Neuronal stem cell (in vitro differentiated cells): ENCODE measurements around the gene MECP2.

Source experiments
- DNase-seq: peaks from one replicate; pipeline ENCODE4 v3.0.0-alpha.2; 2013; ENCODE audit warnings: low spot score
- H2AFZ ChIP-seq: one replicate; pipeline ENCODE4 v1.6.1; 2013; ENCODE audit warnings: mild to moderate bottlenecking, low read length, inconsistent platforms
- H2AK5ac ChIP-seq: 2 replicates; pipeline ENCODE4 v1.6.1; 2013; ENCODE audit warnings: low read depth, mild to moderate bottlenecking, inconsistent platforms, low read length, moderate library complexity, mixed read lengths
- H2BK120ac ChIP-seq: 2 replicates; pipeline ENCODE4 v1.6.1; 2013; ENCODE audit warnings: low read depth, mild to moderate bottlenecking, inconsistent platforms, low read length, moderate library complexity, mixed read lengths
- H2BK12ac ChIP-seq: one replicate; pipeline ENCODE4 v1.6.1; 2013; ENCODE audit warnings: low read length, inconsistent platforms
- H2BK15ac ChIP-seq: 2 replicates; pipeline ENCODE4 v1.6.1; 2013; ENCODE audit warnings: mild to moderate bottlenecking, low read length, inconsistent platforms, mixed read lengths
- H2BK5ac ChIP-seq: one replicate; pipeline ENCODE4 v1.6.1; 2013; ENCODE audit warnings: inconsistent platforms, mild to moderate bottlenecking, low read length, moderate library complexity
- H3K14ac ChIP-seq: one replicate; pipeline ENCODE4 v1.6.1; 2013; ENCODE audit warnings: low read length, inconsistent platforms
- H3K18ac ChIP-seq: 2 replicates; pipeline ENCODE4 v1.6.1; 2013; ENCODE audit warnings: low read length, inconsistent platforms
- H3K23ac ChIP-seq: 2 replicates; pipeline ENCODE4 v1.6.1; 2013; ENCODE audit warnings: low read depth, mild to moderate bottlenecking, mixed read lengths, low read length, inconsistent platforms; ENCODE audit not compliant: poor library complexity
- H3K27ac ChIP-seq: replicated peaks from 3 replicates; pipeline ENCODE4 v1.5.1; 2013; ENCODE audit warnings: low read length, inconsistent platforms
- H3K27me3 ChIP-seq, 3 experiments: 2 replicates each; pipeline ENCODE4 v1.6.1; 2013; ENCODE audit warnings: low read length in 3 of 3, mild to moderate bottlenecking in 2 of 3, inconsistent platforms in 1 of 3, low read depth in 1 of 3, mixed read lengths in 1 of 3, moderate library complexity in 1 of 3; ENCODE audit not compliant: control insufficient read depth in 3 of 3, insufficient read depth in 3 of 3
- H3K36me3 ChIP-seq, 2 donors: replicated peaks in 1 of 2; 2 replicates each; pipeline ENCODE4 v1.6.1; 2013; ENCODE audit warnings: low read length in 2 of 2; ENCODE audit not compliant: control insufficient read depth in 2 of 2, insufficient read depth in 2 of 2
- H3K4ac ChIP-seq: 2 replicates; pipeline ENCODE4 v1.6.1; 2013; ENCODE audit warnings: inconsistent platforms, mild to moderate bottlenecking, low read length, moderate library complexity
- H3K4me1 ChIP-seq, 2 donors: 1 replicate in 1 of 2; 2 replicates in 1 of 2; pipeline ENCODE4 v1.6.1; 2013; ENCODE audit warnings: low read length in 2 of 2, low read depth in 1 of 2; ENCODE audit not compliant: control insufficient read depth in 2 of 2, insufficient read depth in 1 of 2
- H3K4me2 ChIP-seq: one replicate; pipeline ENCODE4 v1.6.1; 2013; ENCODE audit warnings: mild to moderate bottlenecking, low read length, inconsistent platforms; ENCODE audit not compliant: insufficient read depth, poor library complexity, severe bottlenecking
- H3K4me3 ChIP-seq, 2 donors: 2 replicates each; pipeline ENCODE4 v1.5.1; 2013; ENCODE audit warnings: low read length in 2 of 2, mild to moderate bottlenecking in 2 of 2, inconsistent platforms in 1 of 2, moderate library complexity in 1 of 2
- H3K79me1 ChIP-seq: one replicate; pipeline ENCODE4 v1.6.1; 2013; ENCODE audit warnings: low read depth, mild to moderate bottlenecking, inconsistent platforms, low read length, moderate library complexity
- H3K9ac ChIP-seq: one replicate; pipeline ENCODE4 v1.6.1; 2013; ENCODE audit warnings: mild to moderate bottlenecking, low read depth, low read length, inconsistent platforms; ENCODE audit not compliant: poor library complexity
- H3K9me3 ChIP-seq, 2 donors: replicated peaks in 1 of 2; 2 replicates each; pipeline versions ENCODE3 to v1.6.1; 2013; ENCODE audit warnings: low read length in 2 of 2, mild to moderate bottlenecking in 2 of 2, inconsistent platforms in 1 of 2, low read depth in 1 of 2, mixed read lengths in 1 of 2, moderate library complexity in 1 of 2; ENCODE audit not compliant: control insufficient read depth in 2 of 2, insufficient read depth in 1 of 2
- H4K8ac ChIP-seq: one replicate; pipeline ENCODE4 v1.6.1; 2013; ENCODE audit warnings: low read depth, mild to moderate bottlenecking, inconsistent platforms, low read length, moderate library complexity
- H4K91ac ChIP-seq: one replicate; pipeline ENCODE4 v1.6.1; 2013; ENCODE audit warnings: low read length, low read depth, mild to moderate bottlenecking, inconsistent platforms; ENCODE audit not compliant: poor library complexity
- WGBS, 2 donors: extraction: QIAGEN DNeasy Blood & Tissue Kit; methylation state at CpG; one replicate each; pipeline ENCODE4 v1.1.7; 2013; ENCODE audit warnings: missing lambda C conversion rate in 2 of 2, mixed read lengths in 1 of 2; ENCODE audit not compliant: insufficient read length in 2 of 2, insufficient replicate concordance in 1 of 2; ENCODE audit errors: extremely low coverage in 2 of 2; 5-methylcytosine and 5-hydroxymethylcytosine counted together

Gene MECP2

GRCh38 chrX:154126101-154126500 is 28.6 kb upstream of the MECP2 start:
- Histone ChIP-seq H2BK120ac (no peak overlapping the region), H3K9ac (no peak overlapping the region), H3K4ac (no peak overlapping the region), H3K23ac (no peak overlapping the region), H3K4me2 (no peak overlapping the region), H2BK12ac (no peak overlapping the region), H2AK5ac (no peak overlapping the region), H2AFZ (no peak overlapping the region), H3K79me1 (no peaks in the 10 kb centered on the region), H3K9me3 (no peaks in the 10 kb centered on the region), H3K27ac (no peak overlapping the region), H2BK15ac (no peak overlapping the region), H3K4me3 (no peak overlapping the region), H4K91ac (no peak overlapping the region), H3K18ac (peak overlapping the region; percentile 48), H4K8ac (no peak overlapping the region), H3K27me3 (no peaks in the 10 kb centered on the region), H3K4me1 (no peaks in the 10 kb centered on the region), H3K14ac (peak overlapping the region; percentile 38), H2BK5ac (no peak overlapping the region), H3K36me3 (no peaks in the 10 kb centered on the region)
- DNase-seq, result no peak
- WGBS, 2 donors, result no CpG with 5 or more reads among the region's 11 CpGs

- Histone ChIP-seq H2BK15ac (no peak overlapping the region), H2AFZ (peak overlapping the region; percentile 59), H3K4me2 (no peak overlapping the region), H3K14ac (no peak overlapping the region), H3K27me3 (no peaks in the 10 kb centered on the region), H2BK12ac (no peak overlapping the region), H3K36me3 (no peaks in the 10 kb centered on the region), H3K79me1 (no peaks in the 10 kb centered on the region), H3K18ac (no peak overlapping the region), H2BK5ac (no peak overlapping the region), H2BK120ac (no peak overlapping the region), H3K4me1 (no peaks in the 10 kb centered on the region), H4K8ac (no peak overlapping the region), H3K4ac (no peak overlapping the region), H3K4me3 (no peak overlapping the region), H3K23ac (no peak overlapping the region), H2AK5ac (no peak overlapping the region), H4K91ac (peak overlapping the region; percentile 30), H3K27ac (no peak overlapping the region), H3K9ac (no peak overlapping the region), H3K9me3 (no peaks in the 10 kb centered on the region)
- DNase-seq, result no peak
- WGBS, 2 donors, result no CpG with 5 or more reads among the region's 30 CpGs
These were observed 28.0 kb upstream of the MECP2 start for GRCh38 chrX:154125391-154126040.

- no peaks in the 10 kb centered on the region for H3K79me1 ChIP-seq
- H2AK5ac ChIP-seq, result no peak overlapping the region
- H2BK5ac ChIP-seq, result no peak overlapping the region
- H3K27ac ChIP-seq, result no peak overlapping the region
- no peak overlapping the region for H3K23ac ChIP-seq
- H2AFZ ChIP-seq, result no peak overlapping the region
- no peaks in the 10 kb centered on the region for H3K4me1 ChIP-seq
- no peak overlapping the region for H3K14ac ChIP-seq
- DNase-seq, result no peak
- no peak overlapping the region for H4K91ac ChIP-seq
- H3K36me3 ChIP-seq, result no peaks in the 10 kb centered on the region
- no peaks in the 10 kb centered on the region for H3K27me3 ChIP-seq
- no peak overlapping the region for H4K8ac ChIP-seq
- no peak overlapping the region for H3K9ac ChIP-seq
- H2BK15ac ChIP-seq, result no peak overlapping the region
- no peak overlapping the region for H3K4ac ChIP-seq
- no CpG with 5 or more reads among the region's 22 CpGs for WGBS, 2 donors
- no peak overlapping the region for H3K4me2 ChIP-seq
- H3K18ac ChIP-seq, result no peak overlapping the region
- H2BK120ac ChIP-seq, result no peak overlapping the region
- H3K4me3 ChIP-seq, result no peak overlapping the region
- H2BK12ac ChIP-seq, result no peak overlapping the region
- no peaks in the 10 kb centered on the region for H3K9me3 ChIP-seq
These were observed 26.0 kb upstream of the MECP2 start for GRCh38 chrX:154123241-154124219.

GRCh38 chrX:154121961-154122360 is 24.4 kb upstream of the MECP2 start:
- Histone ChIP-seq H2AFZ (no peak overlapping the region), H2AK5ac (no peak overlapping the region), H3K27me3 (peaks cover 0 to 4% (median 0%) of the 10 kb centered on the region in 3 experiments), H3K79me1 (no peaks in the 10 kb centered on the region), H4K91ac (no peak overlapping the region), H3K4me3 (no peak overlapping the region), H2BK12ac (no peak overlapping the region), H3K4ac (no peak overlapping the region), H3K4me1 (no peaks in the 10 kb centered on the region), H3K9ac (no peak overlapping the region), H3K23ac (no peak overlapping the region), H3K36me3 (no peaks in the 10 kb centered on the region), H3K4me2 (no peak overlapping the region), H2BK5ac (no peak overlapping the region), H3K27ac (no peak overlapping the region), H2BK120ac (no peak overlapping the region), H2BK15ac (no peak overlapping the region), H3K14ac (no peak overlapping the region), H3K18ac (no peak overlapping the region), H3K9me3 (peaks cover 0 to 4% of the 10 kb centered on the region in 2 donors), H4K8ac (no peak overlapping the region)
- no peak for DNase-seq
- no CpG with 5 or more reads among the region's 11 CpGs for whole genome bisulfite sequencing, 2 donors
